Measurements from ENCODE around the gene MAP7D1.

DNA sequence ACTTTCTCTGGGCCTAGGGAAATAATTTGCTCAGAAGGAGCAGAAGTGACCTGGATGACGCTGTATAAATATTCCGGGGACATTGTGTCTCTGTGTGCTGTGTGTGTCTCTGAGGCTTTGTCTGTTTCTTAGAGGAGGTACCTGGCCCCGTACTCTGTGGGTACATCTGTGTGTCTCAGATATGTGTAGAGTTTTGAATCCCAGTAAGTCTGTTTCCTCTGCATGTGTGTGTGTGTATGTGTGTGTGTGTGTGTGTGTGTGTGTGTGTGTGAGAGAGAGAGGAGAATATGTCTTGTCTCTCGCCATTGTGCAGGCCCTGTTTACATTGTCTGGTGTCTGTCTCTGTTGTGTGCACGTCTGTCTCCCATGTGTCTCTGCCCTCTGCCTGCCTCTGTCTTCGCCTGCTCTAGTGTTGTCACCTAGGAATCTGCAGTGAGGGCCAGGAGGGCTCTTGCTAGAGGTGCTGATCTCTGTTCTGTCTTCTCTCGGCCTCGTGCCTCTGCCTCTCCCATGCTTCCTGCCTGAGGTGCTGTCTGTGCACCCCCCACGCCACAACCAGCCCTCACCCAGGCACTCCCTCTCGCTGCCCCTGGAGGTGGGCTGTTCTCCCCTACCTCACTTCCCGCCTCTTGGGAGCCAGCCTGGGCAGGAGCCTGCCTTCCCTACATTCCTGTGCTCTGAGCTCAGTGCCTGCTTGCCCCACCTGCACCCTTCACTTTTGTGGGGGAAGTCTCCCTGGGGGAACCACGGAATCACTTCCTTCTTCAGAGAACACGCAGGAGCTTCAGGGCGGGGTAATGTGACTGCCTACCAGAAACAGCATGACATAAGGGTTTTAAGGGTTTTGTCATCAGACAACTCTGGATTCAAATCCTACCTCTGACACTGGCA is 5.9 kb downstream of the MAP7D1 start:
- TF ChIP-seq EZH2 (IDR thresholded peaks at IDR 0.05; ENCODE audit: low read depth), result no peak
- TF ChIP-seq, protein P1, sequence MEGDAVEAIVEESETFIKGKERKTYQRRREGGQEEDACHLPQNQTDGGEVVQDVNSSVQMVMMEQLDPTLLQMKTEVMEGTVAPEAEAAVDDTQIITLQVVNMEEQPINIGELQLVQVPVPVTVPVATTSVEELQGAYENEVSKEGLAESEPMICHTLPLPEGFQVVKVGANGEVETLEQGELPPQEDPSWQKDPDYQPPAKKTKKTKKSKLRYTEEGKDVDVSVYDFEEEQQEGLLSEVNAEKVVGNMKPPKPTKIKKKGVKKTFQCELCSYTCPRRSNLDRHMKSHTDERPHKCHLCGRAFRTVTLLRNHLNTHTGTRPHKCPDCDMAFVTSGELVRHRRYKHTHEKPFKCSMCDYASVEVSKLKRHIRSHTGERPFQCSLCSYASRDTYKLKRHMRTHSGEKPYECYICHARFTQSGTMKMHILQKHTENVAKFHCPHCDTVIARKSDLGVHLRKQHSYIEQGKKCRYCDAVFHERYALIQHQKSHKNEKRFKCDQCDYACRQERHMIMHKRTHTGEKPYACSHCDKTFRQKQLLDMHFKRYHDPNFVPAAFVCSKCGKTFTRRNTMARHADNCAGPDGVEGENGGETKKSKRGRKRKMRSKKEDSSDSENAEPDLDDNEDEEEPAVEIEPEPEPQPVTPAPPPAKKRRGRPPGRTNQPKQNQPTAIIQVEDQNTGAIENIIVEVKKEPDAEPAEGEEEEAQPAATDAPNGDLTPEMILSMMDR (conservative IDR thresholded peaks at IDR 0.05), result no peak

All from PC-9 (cell line).